Tibial nerve (tissue), 4 donors: ENCODE results near the gene ARHGAP26. TPM values are rescaled to one million over a fixed set of nuclear protein-coding genes. Genes with fewer than 3 reads are reported as not detected.
A peak's percentile ranks its signal among the peaks of the same experiment; 100 is the strongest.

ENCODE experiments used
- DNase-seq, 2 donors: peaks; one replicate each; pipeline ENCODE4 v3.0.0-alpha.2; 2019; ENCODE audit warnings: low spot score in 2 of 2
- H3K27ac ChIP-seq, 4 donors: fragments of 200-600 bp; sonication (generic) in 3 of 4; one replicate each; pipeline ENCODE4 v1.5.1; 2017 to 2019; ENCODE audit warnings: mild to moderate bottlenecking in 1 of 4
- H3K27me3 ChIP-seq, 2 donors: fragments of 200-600 bp; sonication (generic) in 1 of 2; one replicate each; pipeline versions ENCODE4 v1.5.1 to v1.6.0; 2017 to 2019
- H3K36me3 ChIP-seq, 3 donors: fragments of 200-600 bp; sonication (generic); one replicate each; pipeline ENCODE4 v1.5.1; 2018 to 2019
- H3K4me1 ChIP-seq, 4 donors: fragments of 200-600 bp; sonication (generic) in 3 of 4; one replicate each; pipeline ENCODE4 v1.5.1; 2017 to 2019
- H3K4me3 ChIP-seq, 4 donors: fragments of 200-600 bp; sonication (generic) in 3 of 4; one replicate each; pipeline ENCODE4 v1.5.1; 2017 to 2019; ENCODE audit warnings: mild to moderate bottlenecking in 1 of 4, moderate library complexity in 1 of 4
- H3K9me3 ChIP-seq, 4 donors: fragments of 200-600 bp; sonication (generic) in 3 of 4; one replicate each; pipeline ENCODE4 v1.5.1; 2017 to 2019
- EP300 ChIP-seq, 2 donors: sonication (generic); formaldehyde crosslinking; IDR thresholded peaks; one replicate each; pipeline ENCODE4 v1.6.1; 2017; ENCODE audit warnings: antibody characterized with exemption in 2 of 2, mild to moderate bottlenecking in 1 of 2
- POLR2A ChIP-seq, 2 donors: fragments of 450-650 bp; IDR thresholded peaks; one replicate each; pipeline ENCODE4 v1.6.1; 2017; ENCODE audit warnings: antibody characterized with exemption in 2 of 2, mild to moderate bottlenecking in 2 of 2, moderate library complexity in 2 of 2
- WGBS, 2 donors: methylation state at CpG; one replicate each; pipeline ENCODE4 v1.1.5; 2018; 5-methylcytosine and 5-hydroxymethylcytosine counted together
- total RNA-seq, 4 donors: library from RNA; depleted of rRNA; stranded (reverse); fragments of >200 nt; gene quantifications; one replicate each; pipeline ENCODE4 v1.1.0, GENCODE V29; 2016
- TF ChIP-seq, protein P1 (sequence below), 5 experiments: fragments of 200-600 bp in 3 of 5; fragments of 450-650 bp in 2 of 5; sonication (generic) in 3 of 5; IDR thresholded peaks; one replicate each; pipeline ENCODE4 v1.5.1; 2016 to 2019; ENCODE audit warnings: antibody characterized with exemption in 5 of 5, mild to moderate bottlenecking in 3 of 5, moderate library complexity in 2 of 5

The ARHGAP26 gene
- total RNA-seq, 4 donors from 2014 or later = 33.7 to 77.8 (median 57.8) TPM

DNA sequence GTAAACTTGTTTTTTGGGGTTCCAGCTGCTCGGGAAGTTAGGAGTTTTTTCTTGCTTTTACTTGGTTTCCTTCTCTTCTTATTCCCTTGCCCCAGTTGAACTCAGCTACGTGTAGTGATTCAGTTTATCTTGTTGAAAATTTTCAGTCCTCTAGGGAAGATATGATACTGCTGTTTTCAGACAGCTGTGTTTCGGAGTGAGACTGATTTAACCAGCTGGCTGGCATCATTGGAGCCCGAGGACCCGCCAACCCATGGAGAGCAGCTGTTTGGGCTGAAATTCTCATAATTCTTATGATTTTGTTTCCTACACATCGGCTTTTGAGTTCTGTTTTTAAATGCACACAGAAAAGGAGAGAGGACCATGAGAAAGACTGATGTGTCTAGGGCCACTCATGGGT lies 361.8 kb downstream of the ARHGAP26 start:
- Histone ChIP-seq H3K4me1 (peaks cover 0 to 34% (median 8%) of the 10 kb centered on the region in 4 donors), H3K27me3 (no peaks in the 10 kb centered on the region), H3K4me3 (no peak overlapping the region), H3K36me3 (peaks cover 0 to 4% (median 0%) of the 10 kb centered on the region in 3 donors), H3K9me3 (no peaks in the 10 kb centered on the region), H3K27ac (no peak overlapping the region)
- no peak for DNase-seq
- WGBS, 2 donors = 68 to 85% methylated on average over 6 of the region's 6 CpGs
- TF ChIP-seq EP300 (IDR thresholded peaks at IDR 0.05) (no peak), POLR2A (IDR thresholded peaks at IDR 0.05) (no peak)

DNA sequence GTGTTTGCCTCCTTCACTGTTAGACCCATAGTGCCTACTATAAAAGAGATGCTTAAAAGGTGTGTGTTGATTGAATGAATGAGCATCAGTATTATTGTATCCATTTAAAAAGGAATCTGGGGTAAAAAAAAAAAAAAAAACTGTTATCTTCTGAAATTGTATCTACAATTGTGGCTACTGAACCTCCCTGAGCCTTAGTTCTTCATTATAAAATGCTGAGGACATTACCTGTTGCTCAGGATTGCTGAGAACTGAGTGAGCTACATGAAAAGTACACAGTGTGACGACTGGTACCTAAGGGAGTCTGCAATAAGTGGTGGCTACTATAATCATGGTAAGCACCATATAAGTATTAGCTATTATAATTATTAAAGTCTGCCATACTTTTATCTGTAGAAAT lies 362.6 kb downstream of the ARHGAP26 start:
- no peaks in the 10 kb centered on the region for H3K27me3 ChIP-seq
- WGBS, 2 donors = 94 to 97% methylated on average over 1 of the region's 1 CpG

DNA sequence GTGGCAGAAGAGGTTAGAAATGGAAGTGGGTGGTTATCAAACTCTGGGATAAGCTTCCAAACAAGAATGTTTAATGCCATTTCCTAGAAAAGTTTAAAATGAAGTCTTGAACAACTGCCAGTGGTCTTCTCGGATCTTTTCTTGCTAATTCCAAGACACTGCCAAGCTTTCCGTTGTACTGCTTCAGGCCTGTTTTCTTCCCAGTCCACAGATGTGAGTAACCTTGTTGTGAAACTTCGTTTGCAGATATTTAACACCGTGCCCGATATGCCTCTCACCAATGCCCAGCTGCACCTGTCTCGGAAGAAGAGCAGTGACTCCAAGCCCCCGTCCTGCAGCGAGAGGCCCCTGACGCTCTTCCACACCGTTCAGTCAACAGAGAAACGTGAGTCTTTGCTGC lies 363.5 kb downstream of the ARHGAP26 start:
- WGBS, 2 donors = 55 to 61% methylated on average over 11 of the region's 11 CpGs
- Histone ChIP-seq H3K9me3 (no peaks in the 10 kb centered on the region), H3K27ac (peak overlapping the region in 2 of 4 donors; percentile 45 to 46), H3K27me3 (no peaks in the 10 kb centered on the region), H3K4me1 (peaks cover 0 to 35% (median 8%) of the 10 kb centered on the region in 4 donors), H3K36me3 (peaks cover 0 to 4% (median 0%) of the 10 kb centered on the region in 3 donors), H3K4me3 (no peak overlapping the region)
- DNase-seq = no peak
- TF ChIP-seq POLR2A (IDR thresholded peaks at IDR 0.05) = no peak
- TF ChIP-seq, protein P1, sequence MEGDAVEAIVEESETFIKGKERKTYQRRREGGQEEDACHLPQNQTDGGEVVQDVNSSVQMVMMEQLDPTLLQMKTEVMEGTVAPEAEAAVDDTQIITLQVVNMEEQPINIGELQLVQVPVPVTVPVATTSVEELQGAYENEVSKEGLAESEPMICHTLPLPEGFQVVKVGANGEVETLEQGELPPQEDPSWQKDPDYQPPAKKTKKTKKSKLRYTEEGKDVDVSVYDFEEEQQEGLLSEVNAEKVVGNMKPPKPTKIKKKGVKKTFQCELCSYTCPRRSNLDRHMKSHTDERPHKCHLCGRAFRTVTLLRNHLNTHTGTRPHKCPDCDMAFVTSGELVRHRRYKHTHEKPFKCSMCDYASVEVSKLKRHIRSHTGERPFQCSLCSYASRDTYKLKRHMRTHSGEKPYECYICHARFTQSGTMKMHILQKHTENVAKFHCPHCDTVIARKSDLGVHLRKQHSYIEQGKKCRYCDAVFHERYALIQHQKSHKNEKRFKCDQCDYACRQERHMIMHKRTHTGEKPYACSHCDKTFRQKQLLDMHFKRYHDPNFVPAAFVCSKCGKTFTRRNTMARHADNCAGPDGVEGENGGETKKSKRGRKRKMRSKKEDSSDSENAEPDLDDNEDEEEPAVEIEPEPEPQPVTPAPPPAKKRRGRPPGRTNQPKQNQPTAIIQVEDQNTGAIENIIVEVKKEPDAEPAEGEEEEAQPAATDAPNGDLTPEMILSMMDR (IDR thresholded peaks at IDR 0.05) = no peak
- TF ChIP-seq EP300 (IDR thresholded peaks at IDR 0.05) = no peak

More for the DNA sequence above, 362.6 kb downstream of the ARHGAP26 start:
- H3K4me1 ChIP-seq = peaks cover 0 to 35% (median 8%) of the 10 kb centered on the region in 4 donors
- no peak overlapping the region for H3K4me3 ChIP-seq
- no peak for TF ChIP-seq EP300 (IDR thresholded peaks at IDR 0.05)
- TF ChIP-seq, protein P1 (IDR thresholded peaks at IDR 0.05) = no peak
- TF ChIP-seq POLR2A (IDR thresholded peaks at IDR 0.05) = no peak
- H3K36me3 ChIP-seq = peaks cover 0 to 4% (median 0%) of the 10 kb centered on the region in 3 donors
- DNase-seq = no peak
- no peak overlapping the region for H3K27ac ChIP-seq
- H3K9me3 ChIP-seq = no peaks in the 10 kb centered on the region

DNA sequence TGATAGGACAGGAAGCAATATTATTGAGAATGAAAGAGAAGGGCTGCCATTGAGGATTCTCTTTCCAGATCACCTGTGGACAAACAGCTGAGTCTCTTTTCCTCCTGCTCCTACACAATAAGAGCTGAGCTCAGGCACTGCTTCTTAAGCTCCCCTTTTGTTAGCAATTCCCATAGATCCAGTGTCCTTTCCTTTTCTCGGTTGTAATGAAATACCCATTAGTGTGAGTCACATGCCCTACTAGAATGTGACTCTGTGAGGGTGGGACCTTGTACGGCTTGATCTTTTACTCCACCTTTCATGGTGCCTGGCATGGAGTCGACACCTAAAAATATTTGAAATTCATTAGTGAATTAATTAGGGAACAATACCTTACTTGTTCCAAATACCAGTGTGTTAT lies 364.1 kb downstream of the ARHGAP26 start:
- Histone ChIP-seq H3K27ac (peak overlapping the region in 2 of 4 donors; percentile 45 to 46), H3K4me1 (peaks cover 0 to 31% (median 8%) of the 10 kb centered on the region in 4 donors), H3K36me3 (peaks cover 0 to 4% (median 0%) of the 10 kb centered on the region in 3 donors), H3K27me3 (no peaks in the 10 kb centered on the region), H3K4me3 (no peak overlapping the region), H3K9me3 (no peaks in the 10 kb centered on the region)
- WGBS, 2 donors = 48 to 52% methylated on average over 3 of the region's 3 CpGs
- DNase-seq = no peak
- TF ChIP-seq, protein P1 (IDR thresholded peaks at IDR 0.05) = no peak
- TF ChIP-seq EP300 (IDR thresholded peaks at IDR 0.05) (no peak), POLR2A (IDR thresholded peaks at IDR 0.05) (no peak)

DNA sequence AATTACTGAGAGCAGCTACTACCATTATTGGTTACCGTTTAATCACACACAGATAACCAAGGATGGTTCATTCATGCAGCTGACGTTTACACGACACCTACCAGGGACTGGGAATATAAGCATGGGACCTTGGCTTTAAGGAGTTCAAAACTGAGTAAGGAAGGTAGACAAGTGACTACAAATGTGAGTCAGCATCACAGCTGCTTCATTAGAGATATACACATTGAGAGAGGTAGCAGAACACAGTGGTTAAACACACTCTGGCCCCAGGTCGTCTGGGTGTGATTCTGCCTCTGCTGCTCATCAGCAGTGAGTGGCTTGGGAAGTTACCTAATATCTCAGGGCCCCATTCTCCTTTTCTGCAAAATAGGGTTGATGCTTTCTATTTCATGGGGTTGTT lies 364.7 kb downstream of the ARHGAP26 start:
- Histone ChIP-seq H3K27me3 (no peaks in the 10 kb centered on the region), H3K4me1 (peaks cover 0 to 35% (median 8%) of the 10 kb centered on the region in 4 donors), H3K4me3 (no peak overlapping the region), H3K27ac (no peak overlapping the region), H3K36me3 (peaks cover 0 to 4% (median 0%) of the 10 kb centered on the region in 3 donors), H3K9me3 (no peaks in the 10 kb centered on the region)
- 82 to 89% methylated on average over 4 of the region's 4 CpGs for WGBS, 2 donors
- no peak for DNase-seq
- TF ChIP-seq POLR2A (IDR thresholded peaks at IDR 0.05) (no peak), EP300 (IDR thresholded peaks at IDR 0.05) (no peak)
- TF ChIP-seq, protein P1 (IDR thresholded peaks at IDR 0.05) = no peak
